ENCODE data around the gene ADCY1.

The ADCY1 gene

DNA sequence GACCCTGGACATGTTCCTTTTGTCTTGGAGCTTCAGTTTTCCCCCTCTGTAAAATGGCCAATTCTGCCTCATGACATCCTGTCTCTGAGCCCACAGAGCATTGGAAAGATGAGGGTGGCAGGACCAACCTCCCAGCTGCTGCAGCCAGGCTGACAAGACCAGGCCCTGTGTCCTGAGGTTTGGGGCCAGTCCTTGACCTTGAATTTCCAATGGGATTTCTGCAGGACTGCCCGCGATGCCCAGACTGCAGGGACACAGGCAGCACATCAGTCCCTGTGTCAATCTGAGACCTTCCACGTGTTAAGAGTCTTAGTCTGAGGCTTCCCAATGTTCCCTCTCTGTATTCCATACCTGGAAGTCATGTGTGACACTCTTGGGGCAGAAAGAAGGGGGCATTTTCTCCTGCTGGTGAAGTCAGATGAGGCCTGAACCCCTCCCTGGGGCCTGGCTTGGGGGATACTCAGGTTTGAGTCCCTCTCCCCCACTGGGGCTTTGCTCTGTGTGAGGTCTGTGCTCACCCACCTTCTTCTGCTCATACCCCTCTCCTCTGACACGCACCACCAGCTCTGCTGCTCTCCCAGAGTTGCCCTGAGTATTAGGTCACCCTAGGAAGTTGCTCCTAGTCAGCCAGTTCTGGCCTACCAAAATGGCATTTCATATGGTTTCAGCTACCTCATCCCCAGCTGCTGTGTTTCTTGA lies 79.2 kb downstream of the ADCY1 start:
- DNase-seq (ENCODE audit: low read depth): no peak

DNA sequence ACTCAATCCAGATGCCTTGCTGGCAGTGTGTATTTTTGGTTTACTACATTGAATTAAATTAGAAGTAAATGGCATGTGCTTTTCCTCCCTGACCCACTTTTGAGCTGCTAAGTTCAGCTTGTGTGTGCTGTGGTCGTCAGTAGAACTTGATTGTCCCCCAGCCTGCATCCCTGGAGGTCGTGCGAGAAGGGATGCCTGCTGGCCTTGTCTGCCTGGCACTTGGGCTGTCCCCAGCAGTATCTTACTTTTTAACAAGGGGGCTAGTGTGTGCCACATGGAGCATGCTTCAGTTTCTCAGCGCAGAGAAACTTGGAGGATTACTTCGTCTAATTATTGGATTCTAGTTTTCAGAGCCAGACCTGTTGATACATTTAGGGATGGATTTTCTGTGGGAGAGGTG lies 80.2 kb downstream of the ADCY1 start:
- DNase-seq (ENCODE audit: low read depth): no peak

DNA sequence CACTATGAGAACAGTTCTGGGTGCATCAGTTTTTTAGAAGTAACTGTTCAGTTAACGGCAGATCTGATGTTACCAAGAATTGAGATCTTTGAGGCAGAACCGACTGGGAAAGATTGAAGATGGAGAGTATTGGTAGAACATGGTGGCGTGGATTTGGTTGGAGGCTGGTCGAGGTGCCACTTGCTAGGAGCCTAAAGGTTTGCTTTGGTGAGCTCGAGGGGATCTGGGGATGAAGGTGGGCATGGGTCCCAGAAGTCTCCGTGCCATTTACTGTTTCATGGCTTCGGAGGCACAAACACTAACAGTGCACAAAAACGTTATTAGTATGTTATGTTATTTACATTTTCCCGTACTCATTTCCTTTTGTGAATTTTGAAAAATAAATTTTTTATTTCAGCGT lies 81.4 kb downstream of the ADCY1 start:
- no peak for DNase-seq (ENCODE audit: low read depth)

DNA sequence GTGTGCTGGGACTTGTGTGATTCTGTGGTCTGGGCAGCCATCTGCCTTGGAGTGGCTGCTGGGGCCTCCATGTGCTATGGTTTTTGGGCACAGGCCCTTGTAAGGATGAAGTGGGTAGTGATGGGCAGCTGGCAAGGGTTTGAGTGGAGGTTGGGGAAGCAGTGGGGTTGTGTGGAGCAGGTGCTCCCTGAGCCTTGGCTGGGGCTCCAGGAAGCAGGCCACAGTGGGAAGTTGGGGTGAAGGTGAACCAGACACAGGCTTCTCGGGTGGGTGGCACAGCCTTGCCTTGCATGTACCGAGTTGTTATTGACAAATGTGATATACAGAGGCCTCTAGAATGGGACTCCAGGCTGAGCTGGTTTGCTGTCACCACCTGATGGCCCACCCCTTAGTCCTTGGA lies 82.3 kb downstream of the ADCY1 start:
- DNase-seq (ENCODE audit: low read depth): no peak

DNA sequence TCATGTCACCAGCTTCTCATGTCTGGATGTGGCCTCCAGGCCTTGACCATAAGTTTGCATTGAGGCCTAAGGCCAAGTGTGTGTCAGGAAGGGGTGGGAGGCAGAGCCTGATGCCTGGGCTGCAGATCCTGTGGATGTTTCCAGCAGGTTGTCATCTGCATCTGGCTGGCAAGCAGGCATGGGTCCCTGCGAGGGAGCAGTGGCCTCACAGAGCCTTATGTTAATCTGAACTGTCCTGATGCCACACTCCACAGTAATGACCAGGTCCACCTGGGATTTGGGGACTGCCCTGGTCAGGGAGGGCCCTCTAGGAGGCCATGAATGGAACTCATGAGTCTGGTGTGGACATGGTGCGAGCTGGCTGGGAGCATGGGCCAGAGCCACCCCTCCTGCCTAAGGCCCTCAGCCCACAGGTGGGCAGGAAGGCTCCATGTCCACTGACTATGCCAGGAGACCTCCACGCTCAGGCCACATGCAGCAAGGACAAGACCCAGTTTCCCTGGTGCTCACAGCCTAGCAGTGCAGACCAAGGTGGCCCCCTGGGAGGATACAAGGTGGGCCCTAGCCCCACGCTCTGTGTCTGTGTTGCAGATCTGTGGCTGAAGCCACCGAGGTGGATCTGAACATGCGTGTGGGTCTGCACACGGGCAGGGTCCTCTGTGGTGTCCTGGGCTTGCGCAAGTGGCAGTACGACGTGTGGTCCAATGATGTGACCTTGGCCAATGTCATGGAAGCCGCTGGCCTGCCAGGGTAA lies 83.1 kb downstream of the ADCY1 start:
- no peak for DNase-seq (ENCODE audit: low read depth)

DNA sequence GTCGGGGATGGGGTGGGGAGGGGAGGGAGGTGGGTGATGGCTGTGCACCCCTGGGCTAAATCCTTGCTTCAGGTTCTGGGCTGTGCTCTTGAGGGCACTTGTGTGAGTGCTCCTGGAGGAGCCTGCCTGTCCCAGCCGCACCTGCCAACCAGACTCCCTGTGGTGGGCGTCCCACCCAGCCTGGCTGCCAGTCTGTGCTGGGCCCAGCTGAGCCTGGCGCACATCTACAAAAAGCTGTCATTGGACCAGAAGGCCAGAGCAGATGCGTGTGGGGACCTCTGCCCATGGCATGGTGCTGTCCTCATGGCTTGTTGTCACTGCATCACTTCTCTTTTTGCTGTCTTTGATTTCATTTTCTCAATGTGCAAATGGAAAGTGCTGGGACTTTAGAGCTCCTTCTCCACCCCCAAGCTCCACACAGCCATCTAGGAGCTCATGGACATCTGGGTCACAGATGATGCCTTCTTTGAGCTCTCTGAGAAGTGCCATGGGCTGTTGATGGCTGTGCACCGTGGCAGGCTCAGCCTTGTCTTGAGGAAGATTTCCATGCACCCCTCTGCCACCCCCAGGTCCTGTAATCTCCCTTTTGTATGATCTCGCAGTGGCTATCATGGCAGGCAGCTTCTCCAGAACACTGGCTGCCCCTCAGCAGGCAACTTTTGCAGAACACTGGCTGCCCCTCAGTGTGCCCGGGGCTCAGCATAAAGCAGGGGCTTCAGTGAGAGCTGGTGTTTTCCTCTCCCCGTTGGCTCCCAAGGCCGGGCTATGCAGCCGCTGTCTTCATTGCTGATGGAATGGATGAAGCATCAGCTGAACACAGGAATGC lies 83.9 kb downstream of the ADCY1 start:
- no peak for DNase-seq (ENCODE audit: low read depth)

DNA sequence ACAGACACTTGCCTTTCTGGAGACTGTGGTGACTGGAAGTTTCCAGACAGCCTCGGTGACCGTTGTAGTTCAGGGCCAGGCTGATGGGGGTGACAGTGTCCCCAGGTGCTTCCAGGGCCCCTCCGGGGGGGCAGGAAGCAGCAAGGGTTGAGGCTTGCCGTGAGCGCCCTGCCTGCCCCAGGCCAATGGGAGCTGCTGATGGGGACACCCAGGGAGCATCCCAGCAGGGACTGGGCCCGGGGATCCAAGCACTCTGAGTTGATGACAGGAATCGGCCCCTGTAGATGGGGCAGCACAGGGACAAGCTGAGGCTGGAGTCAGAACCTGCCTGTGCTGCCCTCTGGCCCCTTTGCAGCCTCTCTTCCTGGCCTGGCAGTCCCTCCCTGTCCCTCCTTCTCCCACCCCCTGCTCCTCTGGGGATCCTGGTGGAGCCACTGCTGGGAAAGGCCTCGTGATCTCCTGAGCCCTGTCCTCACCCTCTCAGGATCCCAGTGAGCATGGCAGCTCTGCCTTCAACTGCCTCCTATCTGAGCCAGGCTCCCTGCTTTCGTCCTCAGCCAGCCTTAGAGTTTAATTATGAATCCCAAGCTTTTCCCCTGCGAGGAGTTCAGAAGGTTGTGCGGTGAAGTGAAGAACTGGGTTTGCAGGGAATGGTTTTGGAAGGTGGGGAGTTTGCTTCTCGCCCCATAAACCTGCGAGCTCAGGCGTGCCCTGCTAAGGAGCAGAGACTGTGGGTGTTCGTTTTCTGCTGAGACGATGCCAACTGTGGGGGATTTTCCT lies 84.7 kb downstream of the ADCY1 start:
- DNase-seq (ENCODE audit: low read depth): no peak

DNA sequence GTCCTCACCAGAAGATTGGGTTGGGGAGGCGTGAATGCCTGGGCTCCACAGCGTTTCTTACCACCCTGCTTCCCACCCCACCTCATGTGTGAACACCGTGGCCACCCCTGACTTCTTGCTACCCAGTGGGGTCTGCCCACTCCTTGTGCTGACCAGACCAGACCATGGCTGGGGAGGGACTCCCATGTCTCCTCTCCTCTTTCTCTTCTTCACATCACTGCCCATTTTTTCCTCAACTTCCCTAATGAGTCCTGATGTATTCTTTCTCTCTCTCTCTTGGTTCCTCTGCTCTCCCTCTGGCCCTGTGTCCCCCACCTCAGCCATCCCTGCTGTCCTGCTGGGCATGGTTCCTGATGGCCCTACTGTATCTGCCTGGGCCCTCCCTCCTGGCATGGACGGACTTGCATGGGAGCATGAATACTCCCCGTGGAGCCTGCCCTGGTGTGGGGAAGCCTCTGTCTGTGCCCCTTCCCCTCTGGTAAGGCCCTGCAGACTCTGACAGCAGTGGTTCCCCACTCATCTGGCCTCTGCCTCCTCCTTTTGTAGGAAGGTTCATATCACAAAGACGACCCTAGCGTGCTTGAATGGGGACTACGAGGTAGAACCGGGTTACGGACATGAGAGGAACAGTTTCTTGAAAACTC lies 85.5 kb downstream of the ADCY1 start:
- DNase-seq (ENCODE audit: low read depth): no peak

DNA sequence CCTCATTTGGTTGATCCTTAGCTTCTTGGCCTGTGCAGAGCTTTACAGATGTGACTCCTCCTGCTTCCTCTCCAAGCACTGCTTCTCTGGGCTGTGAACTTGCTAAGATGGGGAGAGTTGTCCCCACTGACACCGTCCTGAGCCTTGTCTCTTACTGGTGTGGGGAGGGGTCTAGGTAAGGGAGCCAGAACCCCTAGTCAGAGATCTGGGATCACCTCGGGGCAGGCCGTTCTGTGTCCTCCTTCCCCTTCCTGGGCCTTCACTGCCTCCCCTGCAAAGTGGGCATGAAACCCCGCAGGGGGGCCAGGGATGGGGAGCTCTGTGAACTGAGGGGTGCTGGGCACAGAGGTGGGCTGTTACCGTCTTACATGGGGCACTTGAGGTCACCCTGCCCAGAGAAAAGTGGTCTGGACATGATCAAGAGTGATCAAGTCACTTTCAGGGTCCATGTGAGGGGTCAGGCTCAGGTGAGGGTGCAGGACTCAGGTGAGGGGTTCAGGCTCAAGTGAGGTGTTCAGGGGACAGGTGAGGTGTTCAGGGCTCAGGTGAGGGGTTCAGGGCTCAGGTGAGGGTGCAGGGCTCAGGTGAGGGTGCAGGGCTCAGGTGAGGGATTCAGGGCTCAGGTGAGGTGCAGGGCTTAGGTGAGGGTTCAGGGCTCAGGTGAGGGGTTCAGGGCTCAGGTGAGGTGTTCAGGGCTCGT lies 86.2 kb downstream of the ADCY1 start:
- DNase-seq (ENCODE audit: low read depth): no peak

DNA sequence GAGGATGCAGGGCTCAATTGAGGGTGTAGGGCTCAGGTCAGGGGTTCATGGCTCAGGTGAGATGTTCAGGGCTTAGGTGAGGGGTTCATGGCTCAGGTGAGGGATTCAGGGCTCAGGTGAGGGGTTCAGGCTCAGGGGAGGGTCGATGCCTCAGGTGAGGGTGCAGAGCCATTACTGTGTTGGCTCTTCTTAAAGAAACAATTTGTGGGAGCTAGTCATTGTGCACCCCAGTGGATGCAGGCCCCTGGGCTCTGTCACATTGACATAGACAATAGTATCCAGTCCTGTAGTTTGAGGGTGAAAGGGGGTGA lies 86.7 kb downstream of the ADCY1 start:
- DNase-seq (ENCODE audit: low read depth): no peak

DNA sequence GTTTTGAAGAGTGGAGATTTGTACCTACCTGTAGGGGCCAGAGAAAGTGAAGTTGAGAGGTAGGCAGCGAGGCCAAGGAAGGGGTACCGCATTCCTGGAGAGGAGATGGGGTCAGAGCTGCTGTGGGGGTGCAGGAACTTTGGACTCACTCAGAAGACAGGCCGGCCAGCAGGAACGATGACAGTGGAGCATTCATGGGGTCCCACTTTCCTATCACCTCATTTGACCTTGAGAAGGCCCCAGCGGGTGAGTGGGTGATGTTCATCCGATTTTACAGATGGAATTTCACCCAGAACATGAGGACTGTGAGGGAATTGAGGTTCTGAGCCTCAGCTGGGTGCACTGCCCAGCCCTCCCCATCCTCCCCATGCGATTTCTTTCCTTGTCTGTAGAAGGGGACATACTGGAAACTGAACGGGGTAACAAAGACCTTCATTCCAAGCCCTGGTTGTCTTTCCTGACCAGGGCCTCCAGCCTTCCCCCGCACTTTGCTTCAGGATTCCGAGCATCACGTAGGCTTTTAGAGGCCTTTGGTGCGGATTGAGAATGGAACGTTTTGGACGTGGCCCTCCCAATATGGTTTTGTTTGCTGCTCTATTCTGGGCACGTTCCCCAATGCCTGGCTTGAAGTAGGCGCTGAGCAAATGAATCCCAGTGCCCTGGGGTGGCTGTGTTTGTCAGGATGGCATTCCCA lies 87.3 kb downstream of the ADCY1 start:
- no peak for DNase-seq (ENCODE audit: low read depth)

DNA sequence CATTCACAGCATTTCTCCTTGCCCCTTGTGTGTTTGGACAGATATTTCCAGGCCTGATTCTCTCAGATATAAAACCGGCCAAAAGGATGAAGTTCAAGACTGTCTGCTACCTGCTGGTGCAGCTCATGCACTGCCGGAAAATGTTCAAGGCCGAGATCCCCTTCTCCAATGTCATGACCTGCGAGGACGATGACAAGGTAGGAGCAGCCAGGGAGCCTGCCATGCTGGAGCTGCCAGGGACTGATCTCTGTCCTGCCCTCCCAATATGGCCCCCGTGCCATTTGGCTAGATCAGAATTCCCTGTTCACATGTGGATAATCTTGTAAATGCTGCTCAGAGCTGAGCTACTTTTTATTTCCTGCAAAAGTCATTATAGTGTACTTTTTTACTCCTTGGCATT lies 87.8 kb downstream of the ADCY1 start:
- no peak for DNase-seq (ENCODE audit: low read depth)

DNA sequence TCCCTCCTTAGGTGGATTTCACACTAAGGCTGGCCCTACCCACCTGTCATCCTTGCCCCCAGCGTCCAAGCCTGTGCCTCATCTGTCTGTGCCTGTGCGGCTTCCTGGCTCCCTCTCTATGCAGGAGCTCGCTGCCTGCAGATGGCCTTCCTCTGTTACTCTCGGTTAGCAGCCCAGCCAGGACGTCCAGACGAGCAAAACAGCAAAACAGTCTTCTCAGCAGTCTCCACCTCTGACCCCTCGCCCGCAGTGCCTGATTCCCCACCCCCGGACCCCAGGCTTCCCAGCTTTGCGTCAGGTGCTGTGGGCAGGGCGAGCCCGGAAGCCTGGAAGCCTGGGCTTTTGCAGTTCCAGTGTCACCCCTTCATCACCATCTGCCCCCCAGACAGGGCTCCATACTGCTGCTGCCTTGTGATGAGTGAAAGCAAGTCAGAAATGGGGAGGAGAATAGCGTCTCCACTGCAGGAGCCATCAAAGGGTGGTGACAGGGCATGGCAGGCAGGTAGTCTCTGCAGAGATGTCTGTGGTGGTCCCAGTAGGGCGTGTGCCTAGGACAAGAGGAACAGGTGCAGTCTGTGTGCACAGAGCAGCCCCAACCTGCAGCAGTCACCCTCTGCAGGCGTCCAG lies 88.5 kb downstream of the ADCY1 start:
- DNase-seq (ENCODE audit: low read depth): no peak

DNA sequence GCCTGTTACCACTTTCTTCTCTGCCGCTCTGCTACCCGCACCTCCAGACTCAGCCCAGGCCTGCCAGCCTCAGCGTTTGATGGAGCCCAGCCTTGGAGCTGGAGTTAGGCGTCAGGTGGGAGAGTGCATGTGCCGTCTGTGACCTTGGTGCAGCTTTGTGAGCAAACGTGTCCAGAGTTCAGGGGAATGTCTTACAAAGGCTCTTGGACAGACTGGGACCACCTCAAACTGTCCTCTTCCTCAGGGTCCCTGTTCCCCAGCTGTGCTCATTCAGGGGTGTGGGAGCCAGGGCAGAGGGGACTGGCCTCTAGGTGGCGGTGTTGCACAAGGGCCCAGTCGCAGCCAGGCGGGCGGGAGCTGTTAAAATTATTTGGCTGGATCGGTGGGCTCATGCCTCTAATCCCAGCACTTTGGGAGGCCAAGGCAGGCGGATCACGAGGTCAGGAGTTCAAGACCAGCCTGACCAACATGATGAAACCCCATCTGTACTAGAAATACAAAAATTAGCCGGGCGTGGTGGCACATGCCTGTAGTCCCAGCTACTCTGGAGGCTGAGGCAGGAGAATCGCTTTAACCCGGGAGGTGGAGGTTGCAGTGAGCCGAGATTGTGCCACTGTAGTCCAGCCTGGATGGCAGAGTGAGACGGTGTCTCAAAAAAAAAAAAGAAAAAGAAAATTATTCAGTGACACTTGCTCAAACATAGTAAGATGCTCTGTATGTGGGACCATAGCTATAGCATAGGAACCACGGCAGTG lies 89.2 kb downstream of the ADCY1 start:
- no peak for DNase-seq (ENCODE audit: low read depth)

DNA sequence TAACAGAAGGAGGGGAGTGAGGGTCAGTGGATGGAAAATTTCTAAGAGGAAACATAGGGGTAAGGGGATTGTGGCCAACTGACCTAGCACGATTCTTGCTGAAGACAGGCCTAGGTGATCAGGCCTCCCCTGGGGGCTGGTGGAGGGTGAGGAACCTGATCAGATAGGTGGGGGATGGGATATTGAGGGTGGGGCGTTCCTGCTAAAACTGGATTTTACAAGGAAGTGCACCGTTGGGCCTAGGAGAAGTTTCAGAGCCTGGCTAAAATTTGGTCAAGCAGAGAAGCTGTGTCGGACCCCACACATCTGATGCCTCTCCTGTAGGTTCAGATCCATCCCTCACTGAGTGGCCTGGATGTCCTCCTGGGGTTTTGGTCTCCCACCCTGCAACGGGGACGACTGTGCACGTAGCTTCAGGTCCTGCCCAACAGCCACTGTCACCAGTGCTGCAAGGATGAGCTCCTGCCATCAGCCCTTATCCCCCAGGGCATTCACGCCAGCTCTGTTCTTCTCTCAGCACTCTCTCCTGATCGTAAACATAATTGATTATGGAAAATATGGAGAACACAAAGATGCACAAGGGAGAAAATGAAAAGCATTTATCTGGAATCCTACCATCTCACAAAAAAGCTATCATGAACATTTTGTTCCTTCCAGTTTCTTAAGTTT lies 89.9 kb downstream of the ADCY1 start:
- no peak for DNase-seq (ENCODE audit: low read depth)

DNA sequence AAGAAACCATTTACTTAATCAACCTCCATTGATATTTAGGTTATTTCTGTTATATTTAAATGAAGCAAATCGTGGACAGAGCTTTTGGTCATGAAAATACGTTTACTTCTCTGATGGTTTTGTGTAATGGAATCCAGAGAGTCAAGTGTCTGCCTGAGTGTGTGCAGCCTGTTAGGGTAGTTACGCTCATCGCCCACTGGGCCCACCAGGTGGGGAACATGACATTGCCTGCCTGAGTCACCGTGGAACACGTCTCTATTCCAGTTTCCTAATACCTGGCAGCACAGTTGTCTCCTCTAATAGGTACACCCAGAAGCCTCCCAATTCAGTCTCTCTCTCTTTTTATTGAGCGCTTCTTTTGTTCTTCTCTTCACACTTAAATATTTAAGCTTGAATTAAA lies 91.0 kb downstream of the ADCY1 start:
- no peak for DNase-seq (ENCODE audit: low read depth)

DNA sequence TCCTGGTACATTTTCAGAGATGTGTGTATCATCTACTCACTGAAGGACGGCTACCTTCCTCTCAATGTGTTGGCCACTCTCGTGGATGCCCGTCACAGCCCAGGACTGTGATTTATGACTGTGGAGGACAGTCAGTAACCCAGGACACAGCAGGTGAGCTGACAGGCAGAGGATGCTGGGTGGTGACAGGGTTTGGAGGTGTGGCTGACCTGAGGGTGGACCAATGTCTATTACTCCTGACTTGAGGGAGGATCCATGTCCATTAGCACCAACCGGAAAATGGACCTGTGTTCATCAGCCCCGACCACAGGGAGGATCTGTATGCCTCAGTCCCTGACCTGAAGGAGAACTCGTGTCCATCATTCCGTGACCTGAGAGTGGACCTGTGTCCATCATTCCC lies 96.1 kb downstream of the ADCY1 start:
- DNase-seq (ENCODE audit: low read depth): no peak

DNA sequence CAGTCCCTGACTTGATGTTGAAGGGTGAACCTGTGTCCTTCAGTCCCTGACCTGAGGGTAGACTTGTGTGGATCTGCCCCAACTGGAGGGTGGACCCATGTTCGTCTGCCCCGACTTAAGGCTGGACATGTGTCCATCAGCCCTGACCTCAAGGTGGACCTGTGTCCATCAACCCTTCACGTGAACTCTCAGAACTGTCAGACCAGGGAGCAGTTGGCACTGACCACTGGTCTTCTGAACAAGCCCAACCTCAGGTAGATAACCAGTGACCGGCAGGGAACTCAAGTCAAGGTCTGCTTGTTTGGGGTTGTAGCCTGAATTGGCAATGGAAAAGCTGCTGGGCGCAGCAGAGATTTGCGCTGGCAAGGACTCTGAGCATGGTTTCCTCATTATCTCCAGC lies 96.5 kb downstream of the ADCY1 start:
- no peak for DNase-seq (ENCODE audit: low read depth)
